A673 (cell line): ENCODE results near the gene ITGA1.

Experiments
- CTCF ChIP-seq: fragments of 300-800, 200-600 bp; sonication (generic); conservative IDR thresholded peaks from 2 replicates; pipeline ENCODE4 v1.5.1; 2017; ENCODE audit warnings: low read depth, mild to moderate bottlenecking, antibody characterized with exemption, low read length, moderate library complexity, mixed read lengths
- EZH2 ChIP-seq: fragments of 200-600 bp; sonication (generic); IDR thresholded peaks from 2 replicates; pipeline ENCODE4 v1.6.1; 2017; ENCODE audit warnings: borderline replicate concordance, low read depth, mild to moderate bottlenecking, mixed read lengths, antibody characterized with exemption, low read length; ENCODE audit not compliant: poor library complexity, severe bottlenecking

- no peak for TF ChIP-seq CTCF
- TF ChIP-seq EZH2, result no peak
Observed at GRCh38 chr5:52999344-52999949, 211.7 kb downstream of the ITGA1 start.
